ENCODE data around the gene CCDC15. TPM values are rescaled to one million over a fixed set of nuclear protein-coding genes. Genes with fewer than 3 reads are reported as not detected.
"Not testable (repeated sequence)": the region's sequence is repeated elsewhere in the genome, so short reads cannot be mapped to it uniquely, and the experiment has no call there.

CCDC15 gene
- total RNA-seq, 1 donor from 2014 or later, result 1.5 TPM

DNA sequence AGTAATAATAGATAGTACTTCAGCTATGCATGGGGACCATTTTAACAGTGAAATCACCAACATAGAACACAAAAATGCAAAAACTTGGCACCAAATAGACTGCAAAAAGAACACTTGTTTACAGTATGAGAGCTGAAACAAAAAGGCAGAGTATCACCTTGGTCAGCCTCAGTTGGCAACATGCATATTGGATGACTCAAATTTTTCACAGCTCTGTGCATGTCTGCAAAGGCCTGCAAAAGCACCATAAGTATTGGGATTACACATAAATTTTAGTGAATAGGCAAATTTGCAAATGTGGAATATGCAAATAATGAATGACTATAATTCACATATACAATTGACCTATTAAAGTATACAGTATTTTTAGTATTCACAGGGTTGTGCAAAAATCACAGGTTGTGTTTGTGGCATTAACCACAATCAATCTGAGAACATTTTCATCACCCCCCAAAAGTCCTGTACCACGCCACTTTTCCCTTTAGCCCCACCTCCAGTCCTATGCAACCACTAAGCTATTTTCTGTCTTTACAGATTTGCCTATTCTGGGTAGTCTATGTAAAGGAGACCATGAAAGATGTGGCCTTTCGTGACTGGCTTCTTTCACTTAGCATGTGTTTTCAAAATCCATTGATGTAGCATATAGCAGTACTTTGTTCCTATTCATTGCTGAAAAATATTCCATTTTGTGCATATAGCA, 47.2 kb downstream of the CCDC15 start:
- DNase-seq, result no peak

DNA sequence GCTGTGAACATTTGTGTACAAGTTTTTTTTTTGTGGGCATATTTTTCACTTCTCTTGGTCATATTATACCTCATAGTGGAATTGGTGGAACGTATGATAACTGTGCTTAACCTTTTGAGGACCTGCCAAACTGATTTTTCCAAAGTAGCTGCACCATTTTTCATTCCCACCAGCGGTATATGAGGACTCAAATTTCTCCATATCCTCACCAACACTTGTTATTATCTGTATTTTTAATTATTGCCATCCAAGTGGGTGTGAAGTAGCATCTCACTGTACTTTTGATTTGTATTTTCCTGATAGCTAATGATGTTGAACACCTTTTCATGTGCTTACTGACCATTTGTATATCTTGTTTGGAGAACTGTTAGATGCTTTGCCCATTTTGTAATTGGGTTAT, 47.8 kb downstream of the CCDC15 start:
- DNase-seq, result no peak

DNA sequence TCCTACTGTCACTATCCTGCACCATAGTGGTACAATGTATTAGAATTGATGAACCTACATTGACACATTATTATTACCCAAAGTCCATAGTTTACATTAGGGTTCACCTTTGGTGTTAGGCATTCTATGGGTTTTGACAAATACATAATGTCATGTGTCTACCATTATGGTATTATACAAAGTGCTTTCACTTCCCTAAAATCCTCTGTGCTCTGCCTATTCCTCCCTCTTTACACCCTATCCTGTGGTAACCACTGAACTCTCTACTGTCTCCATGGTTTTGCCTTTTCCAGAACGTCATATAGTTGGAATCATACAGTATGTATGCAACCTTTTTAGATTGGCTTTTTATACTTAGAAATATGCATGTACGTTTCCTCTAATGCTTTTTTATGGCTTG, 51.5 kb downstream of the CCDC15 start:
- no peak for DNase-seq

DNA sequence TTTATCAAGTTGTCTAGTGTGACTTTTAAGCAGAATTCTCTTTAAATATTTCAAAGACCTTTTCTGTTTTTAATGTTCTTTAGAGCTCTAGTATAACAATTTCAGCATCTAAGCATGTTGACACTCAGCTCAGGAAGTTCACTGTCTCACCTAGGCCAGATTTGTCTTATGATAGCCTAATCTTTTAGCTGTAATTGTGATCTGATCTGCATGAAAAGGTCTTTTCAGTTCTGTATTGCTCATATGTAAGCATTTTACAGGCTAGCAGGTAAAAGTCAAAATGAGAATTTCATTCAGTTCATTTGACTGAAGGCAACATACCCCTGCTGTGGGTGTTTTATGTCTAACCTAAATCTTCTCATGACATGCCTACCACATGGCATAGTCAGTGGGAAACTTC, 62.4 kb downstream of the CCDC15 start:
- DNase-seq, result no peak

DNA sequence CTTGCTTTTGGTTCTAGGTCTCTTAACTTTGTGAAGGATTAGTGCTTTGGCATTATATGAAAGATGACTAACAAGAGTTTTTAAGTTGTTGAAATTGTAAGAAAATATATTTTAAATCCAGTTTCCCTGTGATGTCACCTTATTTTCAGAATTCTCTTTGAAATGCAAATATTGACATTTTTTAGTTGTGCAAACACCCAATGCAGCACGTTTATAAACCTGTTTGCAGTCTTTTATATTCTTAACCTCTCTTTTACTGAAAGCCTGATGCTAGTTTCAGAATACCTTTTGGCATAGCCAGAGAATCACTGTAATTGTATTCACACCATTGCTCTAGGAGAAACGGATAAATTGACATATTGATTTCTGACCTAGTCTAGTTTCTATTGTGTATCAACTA, 66.3 kb downstream of the CCDC15 start:
- DNase-seq, result no peak

DNA sequence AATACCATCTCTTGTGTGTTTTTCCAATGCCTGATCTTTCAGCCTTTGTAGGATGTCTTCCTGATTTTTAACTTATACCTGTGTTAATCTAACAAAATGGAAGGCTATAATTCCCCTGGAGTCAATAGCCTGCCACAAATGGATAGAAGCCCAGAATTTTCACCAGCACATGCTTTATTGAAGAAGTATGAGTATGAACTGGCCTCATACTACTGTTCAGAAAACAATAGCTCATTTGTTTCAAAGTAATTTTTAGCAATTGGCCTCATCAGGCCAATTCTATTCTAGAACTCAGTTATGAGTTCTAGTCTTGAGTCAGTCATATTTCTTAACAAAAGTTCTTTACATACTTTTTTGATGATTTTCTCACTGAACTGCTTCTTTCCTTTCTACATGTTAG, 68.5 kb downstream of the CCDC15 start:
- no peak for DNase-seq

DNA sequence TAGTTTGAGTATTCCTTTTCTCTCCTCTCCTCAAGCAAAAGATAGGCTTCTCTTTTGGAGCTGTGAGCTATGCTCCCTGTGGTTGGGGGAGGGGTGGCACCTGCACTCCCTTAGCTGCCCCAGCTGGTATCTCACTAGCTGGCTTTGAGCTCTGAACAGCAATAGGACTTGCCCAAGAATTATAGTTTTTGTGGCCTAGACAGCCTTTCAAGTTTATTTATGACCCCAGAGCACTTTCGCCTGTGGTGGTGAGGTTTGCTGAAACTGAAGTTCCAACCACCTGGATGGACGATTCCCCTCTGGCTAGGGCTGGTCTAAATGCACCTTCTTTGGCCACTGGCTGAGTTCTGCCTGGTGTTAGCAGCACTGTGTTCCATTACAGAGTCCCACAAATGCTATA, 72.0 kb downstream of the CCDC15 start:
- DNase-seq, result no peak

DNA sequence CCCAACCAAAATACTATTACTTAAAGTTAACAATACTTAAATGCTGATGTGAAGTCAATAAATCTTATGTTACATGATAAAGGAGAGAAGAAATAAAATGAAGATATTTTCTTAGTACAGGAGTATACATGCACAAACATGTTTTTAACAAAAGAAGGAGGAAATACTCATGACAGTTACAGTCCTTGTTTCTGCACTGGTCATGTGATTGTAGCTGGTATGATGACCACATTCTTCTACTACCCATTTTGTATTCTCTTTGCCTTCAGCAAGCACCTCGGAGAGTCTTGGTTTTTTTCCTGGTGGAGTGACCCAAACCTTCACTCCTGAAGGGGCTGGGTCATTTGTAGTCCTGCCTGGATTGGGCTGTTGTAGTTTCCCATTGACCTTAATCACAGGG, 75.4 kb downstream of the CCDC15 start:
- not testable (repeated sequence) for DNase-seq

DNA sequence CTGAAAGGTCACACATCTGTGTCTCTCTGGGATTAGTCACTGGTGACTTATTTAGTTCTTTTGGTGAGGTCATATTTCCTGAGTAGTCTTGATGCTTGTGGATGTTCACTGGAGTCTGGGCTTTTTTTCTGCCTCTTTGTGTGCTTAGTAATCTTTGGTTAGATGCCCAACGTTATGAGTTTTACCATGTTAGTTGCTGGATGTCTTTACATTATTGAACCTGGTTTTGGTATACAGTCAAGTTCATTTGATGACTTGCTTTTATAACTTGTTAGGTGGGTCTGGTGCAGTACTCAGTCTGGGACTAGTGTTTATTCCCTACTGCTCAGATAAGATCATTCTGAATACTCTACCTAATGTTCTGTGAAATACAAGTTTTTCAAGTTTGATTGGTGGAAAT, 82.9 kb downstream of the CCDC15 start:
- peak; percentile 78 for DNase-seq

DNA sequence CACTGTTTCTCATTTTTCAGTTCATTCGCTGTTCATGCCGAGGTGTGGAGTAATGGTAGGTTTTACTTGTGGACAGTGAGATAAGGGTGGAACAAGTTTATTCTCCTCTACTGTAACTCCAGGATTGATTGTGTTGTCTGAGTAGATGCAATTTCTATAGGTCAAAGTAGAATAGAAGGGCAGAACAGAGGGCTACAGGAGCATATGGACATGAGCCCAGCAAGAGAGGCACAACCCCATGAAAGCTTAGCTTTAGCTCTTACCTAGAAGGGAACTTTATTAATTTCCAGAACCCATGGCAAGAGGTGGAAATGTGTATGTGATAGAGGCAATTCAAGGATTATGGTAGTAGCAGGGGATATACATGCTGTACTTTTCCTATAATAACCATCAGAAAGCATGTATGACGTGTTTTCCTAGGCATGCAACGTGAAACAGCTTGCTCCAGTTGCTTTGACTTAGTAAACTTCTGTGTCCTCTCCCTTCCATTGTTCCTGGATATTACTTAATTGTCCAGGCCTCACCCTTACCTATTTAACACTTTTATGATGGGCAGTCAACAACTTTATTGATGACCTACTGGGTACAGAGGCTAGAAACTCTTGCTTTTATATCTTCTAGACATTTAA, 95.3 kb downstream of the CCDC15 start:
- no peak for DNase-seq

DNA sequence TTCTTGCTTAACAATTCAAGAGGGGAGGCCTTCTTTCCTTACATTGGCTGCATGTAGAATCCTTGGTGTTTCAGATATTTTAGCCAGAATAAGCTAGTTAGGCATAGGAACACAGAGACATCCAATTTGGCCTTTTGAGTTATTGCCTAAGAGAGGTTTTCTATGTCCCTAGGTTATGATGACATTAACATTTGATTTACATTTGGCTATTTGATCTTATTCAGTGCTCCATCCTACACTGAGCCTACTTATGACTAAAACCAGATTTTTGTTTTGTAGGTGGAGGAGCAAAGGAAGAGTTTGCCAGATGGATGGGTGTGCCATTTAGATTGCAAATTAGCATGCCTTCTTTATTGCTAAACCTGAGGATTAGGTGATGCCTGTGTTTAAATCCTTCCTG, 98.0 kb downstream of the CCDC15 start:
- DNase-seq, result no peak

DNA sequence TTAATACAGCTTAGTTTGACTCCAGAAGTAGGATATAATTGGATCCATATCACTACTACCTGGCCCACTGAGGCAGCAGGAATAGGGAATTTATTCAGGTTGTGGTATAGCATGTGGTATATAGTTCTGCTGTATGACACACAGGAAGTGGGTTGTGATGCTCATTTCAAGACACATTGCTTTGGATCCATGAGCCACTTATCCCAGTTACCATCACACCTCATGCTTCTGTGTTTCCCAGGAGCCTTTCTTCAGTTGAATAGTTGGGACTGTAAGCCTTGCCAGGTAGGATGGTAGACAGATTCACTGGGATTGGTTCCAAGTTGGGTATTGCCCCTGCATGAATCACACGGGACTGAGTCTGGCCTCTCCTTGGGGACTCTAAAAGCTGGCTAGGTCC, 99.2 kb downstream of the CCDC15 start:
- no peak for DNase-seq

DNA sequence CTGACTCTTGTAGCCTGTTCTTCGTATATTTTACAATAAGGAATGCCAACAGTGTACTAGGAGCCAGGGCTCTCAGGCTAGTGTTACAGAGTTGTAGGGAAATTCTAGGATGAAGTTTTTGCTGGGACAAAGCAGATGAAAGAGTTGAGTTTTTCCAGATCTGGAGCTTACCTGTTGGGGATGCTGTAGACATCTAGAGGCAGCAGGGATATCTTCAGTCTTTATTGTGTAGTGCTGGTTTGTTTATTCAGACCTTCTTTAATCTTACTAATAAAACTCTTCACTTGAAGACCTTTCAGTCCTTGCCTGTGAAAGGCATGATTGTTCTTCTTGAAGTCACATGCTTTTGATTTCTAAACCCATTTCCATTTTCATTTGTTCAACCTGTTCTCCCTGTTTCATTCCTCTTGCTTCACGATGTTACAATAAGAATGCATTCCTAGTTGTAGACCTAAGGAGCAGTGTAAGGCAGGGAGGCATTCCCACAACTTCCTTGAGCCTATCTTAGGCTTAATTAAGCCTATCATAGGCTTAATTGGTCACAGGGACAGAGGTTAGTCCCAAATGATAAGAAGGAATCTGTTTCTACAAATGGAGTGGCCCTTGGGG, 101.2 kb downstream of the CCDC15 start:
- no peak for DNase-seq

DNA sequence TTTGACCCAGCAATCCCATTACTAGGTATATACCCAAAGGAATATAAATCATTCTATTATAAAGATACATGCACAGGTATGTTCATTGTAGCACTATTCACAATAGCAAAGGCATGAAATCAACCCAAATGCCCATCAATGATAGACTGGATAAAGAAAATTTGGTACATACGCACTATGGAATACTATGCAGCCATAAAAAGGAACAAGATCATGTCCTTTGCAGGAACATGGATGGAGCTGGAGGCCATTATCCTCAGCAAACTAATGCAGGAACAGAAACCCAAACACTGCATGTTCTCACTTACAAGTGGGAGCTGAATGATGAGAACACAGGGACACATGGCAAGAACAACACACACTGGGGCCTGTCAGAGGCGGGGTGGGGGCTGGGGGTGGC, 102.1 kb downstream of the CCDC15 start:
- DNase-seq, result not testable (repeated sequence)

DNA sequence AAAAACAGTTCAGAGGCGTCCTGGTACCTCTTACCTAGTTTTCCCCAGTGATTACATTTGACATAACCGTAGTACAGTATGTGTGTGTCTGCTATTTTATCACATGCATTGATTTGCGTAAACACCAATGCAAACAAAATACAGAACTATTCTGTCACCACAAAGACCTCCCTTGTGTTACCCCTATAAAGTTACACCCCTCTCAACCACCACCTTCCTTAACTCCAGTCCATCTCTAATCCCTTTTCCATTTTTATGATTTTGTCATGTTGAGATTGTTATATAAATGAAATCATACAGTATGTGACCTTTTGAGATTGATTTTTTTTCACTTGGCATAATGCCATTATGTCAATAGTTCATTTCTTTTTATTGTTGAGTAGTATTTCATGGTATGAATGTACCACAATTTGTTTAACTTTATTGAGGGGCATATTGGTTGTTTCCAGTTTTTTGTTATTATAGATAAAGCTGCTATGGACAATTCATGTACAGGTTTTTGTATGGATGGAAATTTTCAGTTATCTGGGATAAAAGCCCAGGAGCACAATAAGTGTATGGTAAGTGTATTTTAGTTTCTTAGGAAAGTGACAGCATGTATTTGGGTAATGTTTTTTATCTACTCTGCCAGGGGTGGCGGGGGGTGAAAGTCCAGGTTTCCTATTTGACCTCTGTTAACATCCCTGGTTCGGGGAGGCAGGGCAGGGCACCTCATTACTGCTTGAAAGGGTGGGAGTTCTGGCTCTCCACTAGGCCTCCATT, 103.1 kb downstream of the CCDC15 start:
- DNase-seq, result no peak

DNA sequence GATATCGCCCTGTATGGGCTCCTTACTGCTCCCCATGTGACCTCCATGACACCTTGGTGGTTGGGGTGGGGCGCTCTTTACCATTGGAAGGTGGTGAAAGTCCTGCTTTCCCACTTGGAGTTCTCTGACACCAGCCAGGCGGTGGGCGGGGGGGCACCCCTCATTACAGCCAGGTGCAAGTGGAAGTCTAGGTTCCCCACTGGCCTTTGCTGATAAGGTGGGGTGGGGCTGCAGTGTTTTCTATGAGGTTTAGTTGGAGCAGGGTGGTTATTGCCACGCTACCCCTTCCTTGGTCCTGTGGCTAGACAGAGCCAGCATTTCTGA, 103.7 kb downstream of the CCDC15 start:
- no peak for DNase-seq

DNA sequence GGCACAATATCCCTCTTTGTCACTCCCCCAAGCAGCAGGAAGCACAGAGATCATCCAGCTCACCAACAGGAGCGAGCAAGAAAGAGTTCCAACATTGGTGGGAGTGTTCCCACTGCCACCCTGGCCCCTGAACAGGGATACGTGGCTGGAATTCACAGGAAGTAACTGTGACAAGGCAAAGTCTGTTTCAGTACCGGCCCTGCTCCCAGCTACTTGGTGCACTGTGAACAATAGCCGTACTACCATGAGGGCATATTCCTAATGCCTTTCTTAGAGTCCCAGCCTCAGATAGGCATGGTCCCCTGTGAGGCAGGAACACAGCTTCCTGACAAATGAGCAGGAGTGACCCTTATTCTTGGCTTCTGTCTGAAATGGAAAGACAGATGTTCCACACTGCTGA, 107.3 kb downstream of the CCDC15 start:
- DNase-seq, result no peak

DNA sequence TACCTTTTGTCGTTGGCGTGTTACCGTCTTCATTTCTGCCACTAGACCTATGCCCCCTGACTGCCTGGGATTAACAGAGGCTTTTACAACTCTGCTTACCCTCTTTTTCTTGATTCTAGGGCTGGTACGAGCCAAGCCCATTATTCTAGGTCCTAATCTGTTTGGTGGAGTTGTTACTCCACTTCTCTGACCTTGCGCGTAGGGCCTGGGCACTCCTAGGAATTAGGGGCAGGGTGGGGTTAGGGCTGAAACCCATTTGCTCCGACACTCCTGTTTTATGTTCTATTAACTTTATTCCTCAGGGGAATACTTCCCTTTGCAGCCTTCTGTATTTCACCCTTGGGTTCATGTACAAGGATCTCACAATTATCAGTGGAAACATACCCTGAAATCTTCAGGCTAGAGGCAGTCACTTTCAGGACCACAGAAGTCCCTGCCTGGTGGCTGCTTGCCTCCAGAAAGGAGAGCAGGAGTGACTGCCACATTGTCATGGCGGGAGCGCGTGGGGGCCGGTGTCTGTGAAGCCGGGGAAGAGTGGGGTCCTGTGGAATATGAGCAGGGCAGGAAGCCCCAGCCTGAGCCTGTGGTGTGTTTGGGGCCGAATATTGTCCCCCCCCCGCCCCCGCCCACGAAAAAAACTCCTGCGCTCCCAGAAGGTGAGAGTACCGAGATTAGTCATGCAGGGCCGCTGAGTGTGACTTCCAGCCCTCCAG, 108.4 kb downstream of the CCDC15 start:
- DNase-seq, result no peak

DNA sequence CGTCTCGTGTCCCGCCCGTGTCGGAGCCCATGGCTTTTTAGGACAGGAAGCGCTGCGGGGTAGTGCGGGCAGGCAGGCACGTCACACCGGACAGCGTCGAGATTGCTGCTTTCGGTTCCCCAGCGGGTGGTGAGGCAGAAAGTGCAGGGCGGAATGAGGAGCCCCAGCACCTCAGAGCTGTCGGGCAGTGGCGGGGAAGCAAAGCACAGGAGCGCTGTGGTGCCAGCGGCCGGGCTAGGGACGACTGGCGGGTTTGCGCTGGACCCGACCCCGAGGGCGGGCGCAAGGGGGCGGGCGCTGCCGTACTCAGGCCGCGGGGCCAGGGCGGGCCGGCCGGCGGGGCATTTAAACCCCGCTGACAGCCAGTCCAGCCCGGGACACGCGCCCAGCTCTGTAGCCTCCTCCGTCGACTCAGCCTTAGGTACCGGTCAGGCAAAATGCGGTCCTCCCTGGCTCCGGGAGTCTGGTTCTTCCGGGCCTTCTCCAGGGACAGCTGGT, 109.0 kb downstream of the CCDC15 start, which contains the start of gene SLC37A2:
TSS of gene SLC37A2 (plus strand) at position 375 of the 498 bp plus-strand sequence. CDS start at position 438, 63 bp downstream.
- DNase-seq, result peak; percentile 65

DNA sequence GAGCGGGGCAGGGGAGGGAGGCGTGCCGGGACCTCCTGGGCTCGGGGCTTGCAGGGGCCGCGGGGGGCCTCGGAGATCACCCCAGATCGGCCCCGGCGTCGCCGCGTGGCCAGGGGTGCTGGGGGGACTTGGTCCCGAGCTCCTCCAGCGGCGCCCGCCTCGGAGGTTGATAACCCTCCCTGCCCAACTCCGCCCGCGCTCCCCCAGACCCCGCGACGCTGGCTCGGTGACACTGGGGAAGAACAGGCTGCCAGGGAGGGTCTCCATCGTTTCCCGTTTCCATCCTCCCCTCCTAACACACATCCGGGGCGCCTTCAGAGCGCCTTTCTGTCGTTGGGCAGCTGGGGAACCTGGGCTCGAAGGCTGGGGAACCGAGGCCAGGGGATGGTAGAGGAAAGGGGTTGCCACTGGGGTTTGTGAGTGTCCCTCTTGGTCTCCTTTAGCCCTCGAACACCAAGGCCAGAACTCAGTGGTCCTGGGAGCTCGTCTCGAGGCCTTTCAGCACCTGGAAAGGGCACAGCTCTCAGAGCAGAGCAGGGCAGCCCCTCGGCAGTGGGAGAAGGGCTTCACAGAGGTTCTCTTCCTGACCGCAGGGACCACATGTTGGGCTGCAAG, 109.5 kb downstream of the CCDC15 start:
- peak; percentile 8 for DNase-seq

DNA sequence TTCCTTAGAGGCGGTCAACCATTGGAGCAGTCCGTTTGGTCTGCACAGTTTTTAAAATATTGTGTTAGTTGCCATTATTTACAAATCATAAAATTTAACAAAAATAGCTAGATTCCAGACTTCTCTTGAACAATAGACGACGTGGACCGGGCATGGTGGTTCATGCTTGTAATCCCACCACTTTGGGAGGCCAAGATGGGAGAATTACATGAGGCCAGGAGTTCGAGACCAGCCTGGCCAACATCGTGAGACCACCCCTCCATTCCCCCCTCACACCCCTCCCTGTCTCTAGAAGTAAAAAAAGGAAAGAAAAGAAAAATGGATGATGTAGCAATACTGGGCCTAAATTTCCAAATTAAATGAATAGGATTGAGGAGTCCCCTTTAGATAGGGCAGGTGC, 110.1 kb downstream of the CCDC15 start:
- DNase-seq, result no peak

DNA sequence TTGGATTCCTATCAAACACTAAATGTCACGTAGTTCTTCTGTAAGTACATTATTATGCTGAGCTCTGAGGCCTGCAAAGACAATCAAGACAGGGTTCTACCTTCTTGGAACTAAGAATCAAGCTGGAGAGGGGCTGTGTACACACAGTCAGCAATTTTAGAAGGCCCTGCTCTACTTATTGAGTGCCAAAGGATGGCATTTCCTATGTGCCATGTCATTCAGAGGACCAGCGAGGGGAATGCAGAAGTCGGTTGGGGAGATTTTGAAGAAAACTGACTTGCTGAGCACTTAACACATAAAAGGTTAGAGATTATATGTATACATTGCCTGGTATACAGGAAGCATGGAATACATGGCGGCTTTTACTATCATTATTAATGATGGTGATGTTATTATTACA, 114.4 kb downstream of the CCDC15 start:
- no peak for DNase-seq
